HCT116 (cell line): ENCODE measurements around the gene KCNJ8. TPM values are rescaled to one million over a fixed set of nuclear protein-coding genes. Genes with fewer than 3 reads are reported as not detected.

Experiments
- ATAC-seq: fragments of 200-7000 bp; cut with Tn5 transposase; 2 replicates; pipeline ENCODE4 v1.9.1; 2020; ENCODE audit warnings: mild to moderate bottlenecking, moderate library complexity
- BruUV-seq: library from RNA; stranded (reverse); fragments of 400-500 nt; replicated peaks from 2 replicates; lab custom pipeline; 2021; lab: Mats Ljungman, UMichigan
- CTCF ChIA-PET: fragments of 300-600 bp; sonication (Branson Sonifier 250); formaldehyde crosslinking; loops from one replicate; lab custom pipeline; 2021; ENCODE audit warnings: antibody characterized with exemption; lab: Charles Lee
- POLR2A ChIA-PET: fragments of 300-600, 350-600 bp; sonication (Branson Sonifier 250); formaldehyde crosslinking; loops from one replicate; lab custom pipeline; 2021; ENCODE audit warnings: antibody characterized with exemption; lab: Charles Lee
- RAD21 ChIA-PET, 2 experiments: fragments of 300-600 bp; sonication (Branson Sonifier 250); formaldehyde crosslinking; loops; one replicate each; lab custom pipeline; 2023; ENCODE audit warnings: low total read pairs in 2 of 2; ENCODE audit not compliant: uncharacterized antibody in 2 of 2, unreplicated experiment in 2 of 2, low non-redundant PET in 1 of 2; lab: Charles Lee
- DNase-seq: peaks from one replicate; pipeline ENCODE4 v3.0.0-alpha.2; 2010; ENCODE audit warnings: low read depth, low spot score
- H2AFZ ChIP-seq: fragments of 200-600 bp; shearing (Covaris generic), sonication (generic); 2 replicates; pipeline ENCODE4 v1.6.1; 2017; ENCODE audit warnings: low read depth, mixed run types, mixed read lengths, antibody characterized with exemption, low read length; ENCODE audit not compliant: poor library complexity, severe bottlenecking
- H3K27ac ChIP-seq: 2 replicates; pipeline ENCODE4 v1.5.1; 2012; ENCODE audit warnings: low read depth, low read length
- H3K27me3 ChIP-seq: fragments of 200-600 bp; sonication (generic); 2 replicates; pipeline ENCODE4 v1.6.1; 2016; ENCODE audit warnings: mixed run types, low read length, mixed read lengths; ENCODE audit not compliant: insufficient read depth
- H3K36me3 ChIP-seq, 2 experiments: fragments of 200-500 bp in 1 of 2; fragments of 200-600 bp in 1 of 2; sonication (Bioruptor generic) in 1 of 2; sonication (generic) in 1 of 2; 2 replicates each; pipeline versions ENCODE4 v1.5.1 to v1.6.1; 2014 to 2016; ENCODE audit warnings: low read length in 2 of 2, inconsistent platforms in 1 of 2, mixed read lengths in 1 of 2, mixed run types in 1 of 2; ENCODE audit not compliant: insufficient read depth in 2 of 2, control insufficient read depth in 1 of 2
- H3K4me1 ChIP-seq, 2 experiments: fragments of 200-600 bp in 1 of 2; sonication (generic) in 1 of 2; 2 replicates each; pipeline versions ENCODE4 v1.5.1 to v1.6.1; 2012 to 2017; ENCODE audit warnings: low read length in 2 of 2, inconsistent platforms in 1 of 2, mild to moderate bottlenecking in 1 of 2, mixed read lengths in 1 of 2, mixed run types in 1 of 2, moderate library complexity in 1 of 2; ENCODE audit not compliant: insufficient read depth in 2 of 2, control insufficient read depth in 1 of 2
- H3K4me2 ChIP-seq: fragments of 200-600 bp; sonication (generic); 2 replicates; pipeline ENCODE4 v1.6.1; 2017; ENCODE audit warnings: mixed run types, low read length, mixed read lengths
- H3K4me3 ChIP-seq, 2 experiments: fragments of 200-600 bp in 1 of 2; sonication (generic) in 1 of 2; replicated peaks in 1 of 2; 2 replicates each; pipeline ENCODE4 v1.5.1; 2011 to 2016; ENCODE audit warnings: low read length in 2 of 2, control low read depth in 1 of 2, low read depth in 1 of 2, mild to moderate bottlenecking in 1 of 2, mixed read lengths in 1 of 2, mixed run types in 1 of 2
- H3K79me2 ChIP-seq: fragments of 200-600 bp; sonication (generic); 2 replicates; pipeline ENCODE4 v1.6.1; 2017; ENCODE audit warnings: mild to moderate bottlenecking, mixed run types, low read length, moderate library complexity, mixed read lengths; ENCODE audit not compliant: insufficient read depth
- H3K9ac ChIP-seq: fragments of 200-600 bp; sonication (generic); 2 replicates; pipeline ENCODE4 v1.6.1; 2016; ENCODE audit warnings: low read length, mixed read lengths
- H3K9me2 ChIP-seq: fragments of 200-600 bp; sonication (generic), shearing (Covaris generic); 2 replicates; pipeline ENCODE4 v1.6.1; 2017; ENCODE audit warnings: mixed run types, mild to moderate bottlenecking, moderate library complexity; ENCODE audit not compliant: insufficient read depth
- H3K9me3 ChIP-seq, 2 experiments: fragments of 200-500 bp in 1 of 2; fragments of 200-600 bp in 1 of 2; sonication (Bioruptor generic) in 1 of 2; sonication (generic) in 1 of 2; 2 replicates each; pipeline ENCODE4 v1.6.1; 2014 to 2017; ENCODE audit warnings: low read length in 2 of 2, mixed read lengths in 2 of 2, inconsistent platforms in 1 of 2, low read depth in 1 of 2, mild to moderate bottlenecking in 1 of 2, mixed run types in 1 of 2, moderate library complexity in 1 of 2; ENCODE audit not compliant: control insufficient read depth in 1 of 2, insufficient read depth in 1 of 2
- H4K20me1 ChIP-seq: fragments of 200-600 bp; sonication (generic), shearing (Covaris generic); 2 replicates; pipeline ENCODE4 v1.6.1; 2017; ENCODE audit warnings: mixed run types, mild to moderate bottlenecking, moderate library complexity; ENCODE audit not compliant: insufficient read depth
- CEBPB ChIP-seq: IDR thresholded peaks from 2 replicates; pipeline ENCODE4 v1.6.1; 2012; ENCODE audit warnings: low read depth
- EGR1 ChIP-seq: IDR thresholded peaks from 2 replicates; pipeline ENCODE4 v1.6.1; 2012; ENCODE audit warnings: low read depth
- FOSL1 ChIP-seq: IDR thresholded peaks from 2 replicates; pipeline ENCODE4 v1.6.1; 2012; ENCODE audit warnings: low read depth
- SRF ChIP-seq: IDR thresholded peaks from 2 replicates; pipeline ENCODE4 v1.6.1; 2012; ENCODE audit warnings: low read depth
- TCF7L2 ChIP-seq: IDR thresholded peaks from 2 replicates; pipeline ENCODE4 v1.7.0; 2011; ENCODE audit warnings: borderline replicate concordance, inconsistent platforms; ENCODE audit not compliant: insufficient read depth, insufficient read length; ENCODE audit errors: extremely low read depth
- intact Hi-C: fragments of 100-400 bp; cut with micrococcal nuclease; formaldehyde crosslinking; loops from 2 replicates; pipeline ENCODE4 v1.10.0; 2022
- total RNA-seq: library from RNA; stranded (reverse); gene quantifications from one replicate; pipeline ENCODE4 v1.2.1, GENCODE V29; 2021; ENCODE audit not compliant: unreplicated experiment
- TF ChIP-seq, protein P1 (sequence below): IDR thresholded peaks from 2 replicates; pipeline ENCODE4 v1.6.1; 2012; ENCODE audit warnings: low read depth
- TF ChIP-seq, protein P2 (sequence below), 3 experiments: fragments of 200-600 bp in 1 of 3; sonication (generic) in 1 of 3; IDR thresholded peaks in 2 of 3; conservative IDR thresholded peaks in 1 of 3; 2 replicates each; pipeline ENCODE4 v1.5.1; 2012 to 2017; ENCODE audit warnings: low read depth in 2 of 3, low read length in 2 of 3, antibody characterized with exemption in 1 of 3, borderline replicate concordance in 1 of 3, control low read depth in 1 of 3, mild to moderate bottlenecking in 1 of 3, mixed read lengths in 1 of 3, mixed run types in 1 of 3, moderate library complexity in 1 of 3; ENCODE audit not compliant: insufficient read depth in 1 of 3
- TF ChIP-seq, protein P3 (sequence below): IDR thresholded peaks from 2 replicates; pipeline ENCODE4 v1.6.1; 2012

The KCNJ8 gene
- total RNA-seq, 1 experiment from 2014 or later, result 0.17 TPM

DNA sequence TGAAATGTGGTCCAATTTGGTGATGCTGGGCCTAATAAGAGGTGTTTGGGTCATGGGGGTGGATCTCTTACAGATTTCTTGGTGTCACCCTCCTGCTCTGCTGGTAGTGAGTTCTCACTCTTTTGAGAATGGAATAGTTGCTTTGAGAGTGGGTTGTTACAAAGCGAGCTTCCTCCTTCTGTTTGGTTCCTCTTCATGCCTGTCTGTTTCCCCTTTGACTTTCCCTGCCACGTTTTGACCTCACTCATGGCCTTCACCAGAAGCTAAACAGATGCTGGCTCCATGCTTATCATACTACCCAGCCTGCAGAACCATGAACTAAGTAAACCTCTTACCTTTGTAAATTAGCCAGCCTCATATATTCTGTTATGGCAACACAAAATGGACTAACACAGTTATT lies 59.1 kb downstream of the KCNJ8 start:
- H3K27me3 ChIP-seq, result no peaks in the 10 kb centered on the region
- H3K9me2 ChIP-seq, result no peaks in the 10 kb centered on the region
- RAD21 ChIA-PET, result no interaction called here
- CTCF ChIA-PET, result no interaction called here
- no peaks in the 10 kb centered on the region for H3K9me3 ChIP-seq
- TF ChIP-seq SRF (no peak), TCF7L2 (no peak), CEBPB (no peak), FOSL1 (no peak), EGR1 (no peak)
- TF ChIP-seq, protein P1, sequence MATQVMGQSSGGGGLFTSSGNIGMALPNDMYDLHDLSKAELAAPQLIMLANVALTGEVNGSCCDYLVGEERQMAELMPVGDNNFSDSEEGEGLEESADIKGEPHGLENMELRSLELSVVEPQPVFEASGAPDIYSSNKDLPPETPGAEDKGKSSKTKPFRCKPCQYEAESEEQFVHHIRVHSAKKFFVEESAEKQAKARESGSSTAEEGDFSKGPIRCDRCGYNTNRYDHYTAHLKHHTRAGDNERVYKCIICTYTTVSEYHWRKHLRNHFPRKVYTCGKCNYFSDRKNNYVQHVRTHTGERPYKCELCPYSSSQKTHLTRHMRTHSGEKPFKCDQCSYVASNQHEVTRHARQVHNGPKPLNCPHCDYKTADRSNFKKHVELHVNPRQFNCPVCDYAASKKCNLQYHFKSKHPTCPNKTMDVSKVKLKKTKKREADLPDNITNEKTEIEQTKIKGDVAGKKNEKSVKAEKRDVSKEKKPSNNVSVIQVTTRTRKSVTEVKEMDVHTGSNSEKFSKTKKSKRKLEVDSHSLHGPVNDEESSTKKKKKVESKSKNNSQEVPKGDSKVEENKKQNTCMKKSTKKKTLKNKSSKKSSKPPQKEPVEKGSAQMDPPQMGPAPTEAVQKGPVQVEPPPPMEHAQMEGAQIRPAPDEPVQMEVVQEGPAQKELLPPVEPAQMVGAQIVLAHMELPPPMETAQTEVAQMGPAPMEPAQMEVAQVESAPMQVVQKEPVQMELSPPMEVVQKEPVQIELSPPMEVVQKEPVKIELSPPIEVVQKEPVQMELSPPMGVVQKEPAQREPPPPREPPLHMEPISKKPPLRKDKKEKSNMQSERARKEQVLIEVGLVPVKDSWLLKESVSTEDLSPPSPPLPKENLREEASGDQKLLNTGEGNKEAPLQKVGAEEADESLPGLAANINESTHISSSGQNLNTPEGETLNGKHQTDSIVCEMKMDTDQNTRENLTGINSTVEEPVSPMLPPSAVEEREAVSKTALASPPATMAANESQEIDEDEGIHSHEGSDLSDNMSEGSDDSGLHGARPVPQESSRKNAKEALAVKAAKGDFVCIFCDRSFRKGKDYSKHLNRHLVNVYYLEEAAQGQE, result no peak
- TF ChIP-seq, protein P2, sequence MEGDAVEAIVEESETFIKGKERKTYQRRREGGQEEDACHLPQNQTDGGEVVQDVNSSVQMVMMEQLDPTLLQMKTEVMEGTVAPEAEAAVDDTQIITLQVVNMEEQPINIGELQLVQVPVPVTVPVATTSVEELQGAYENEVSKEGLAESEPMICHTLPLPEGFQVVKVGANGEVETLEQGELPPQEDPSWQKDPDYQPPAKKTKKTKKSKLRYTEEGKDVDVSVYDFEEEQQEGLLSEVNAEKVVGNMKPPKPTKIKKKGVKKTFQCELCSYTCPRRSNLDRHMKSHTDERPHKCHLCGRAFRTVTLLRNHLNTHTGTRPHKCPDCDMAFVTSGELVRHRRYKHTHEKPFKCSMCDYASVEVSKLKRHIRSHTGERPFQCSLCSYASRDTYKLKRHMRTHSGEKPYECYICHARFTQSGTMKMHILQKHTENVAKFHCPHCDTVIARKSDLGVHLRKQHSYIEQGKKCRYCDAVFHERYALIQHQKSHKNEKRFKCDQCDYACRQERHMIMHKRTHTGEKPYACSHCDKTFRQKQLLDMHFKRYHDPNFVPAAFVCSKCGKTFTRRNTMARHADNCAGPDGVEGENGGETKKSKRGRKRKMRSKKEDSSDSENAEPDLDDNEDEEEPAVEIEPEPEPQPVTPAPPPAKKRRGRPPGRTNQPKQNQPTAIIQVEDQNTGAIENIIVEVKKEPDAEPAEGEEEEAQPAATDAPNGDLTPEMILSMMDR (IDR thresholded peaks at IDR 0.05 in 2 of 3, conservative IDR thresholded peaks at IDR 0.05 in 1 of 3; ENCODE audit: borderline replicate concordance in 1 of 3, insufficient read depth in 1 of 3, low read depth in 2 of 3, low read length in 2 of 3), result no peak
- TF ChIP-seq, protein P3, sequence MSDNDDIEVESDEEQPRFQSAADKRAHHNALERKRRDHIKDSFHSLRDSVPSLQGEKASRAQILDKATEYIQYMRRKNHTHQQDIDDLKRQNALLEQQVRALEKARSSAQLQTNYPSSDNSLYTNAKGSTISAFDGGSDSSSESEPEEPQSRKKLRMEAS, result no peak
- BruUV-seq, result no TSS peak
- no peak overlapping the region for H3K4me3 ChIP-seq
- H3K4me1 ChIP-seq, result no peaks in the 10 kb centered on the region
- H3K79me2 ChIP-seq, result no peaks in the 10 kb centered on the region
- no peak overlapping the region for H3K27ac ChIP-seq
- H3K4me2 ChIP-seq, result no peak overlapping the region
- intact Hi-C loops, result no loop called here
- no peak for ATAC-seq
- no peak overlapping the region for H3K9ac ChIP-seq
- no peak overlapping the region for H2AFZ ChIP-seq
- POLR2A ChIA-PET, result no interaction called here
- no peak for DNase-seq
- H4K20me1 ChIP-seq, result no peaks in the 10 kb centered on the region
- no peaks in the 10 kb centered on the region for H3K36me3 ChIP-seq

Other genes with a start within 250 kb of the KCNJ8 start
- 0.76 TPM for gene SPX, start 248.4 kb downstream of the KCNJ8 start, total RNA-seq
- gene GYS2, start 169.9 kb downstream of the KCNJ8 start, total RNA-seq, result not detected
- gene LDHB, start 116.9 kb downstream of the KCNJ8 start, total RNA-seq, result 1,454 TPM
- gene ABCC9, start 166.7 kb upstream of the KCNJ8 start, total RNA-seq, result 0.05 TPM